Measurements from ENCODE around the gene ELMO1.

The ELMO1 gene

GRCh38 chr7:37011151-37011890, 437.3 kb downstream of the ELMO1 start:
- no peak for TF ChIP-seq CTCF (IDR thresholded peaks at IDR 0.05; ENCODE audit: insufficient read depth, low read length, missing control alignments)
- CTCF ChIA-PET, result interaction anchor here (1.3 kb wide), 1 partner anchor 15 kb away, joined by 3 read pairs; no protein-coding TSS in a partner anchor
- POLR2A ChIA-PET, result no interaction called here
- DNase-seq (ENCODE audit: low read depth, low spot score), result no peak
- H3K4me3 ChIP-seq (ENCODE audit: low read depth, low read length), result no peak overlapping the region

GRCh38 chr7:37009125-37009675, 439.5 kb downstream of the ELMO1 start:
- ChIA-PET CTCF (interaction anchor here (1.4 kb wide), 1 partner anchor 22 kb away, joined by 3 read pairs; no protein-coding TSS in a partner anchor), POLR2A (no interaction called here)
- H3K4me3 ChIP-seq (ENCODE audit: low read depth, low read length), result no peak overlapping the region
- no peak for DNase-seq (ENCODE audit: low read depth, low spot score)
- TF ChIP-seq CTCF (IDR thresholded peaks at IDR 0.05; ENCODE audit: insufficient read depth, low read length, missing control alignments), result no peak

- ChIA-PET POLR2A (no interaction called here), CTCF (interaction anchor here (1.4 kb wide), 1 partner anchor 21 kb away, joined by 3 read pairs; no protein-coding TSS in a partner anchor)
- no peak overlapping the region for H3K4me3 ChIP-seq (ENCODE audit: low read depth, low read length)
- TF ChIP-seq CTCF (IDR thresholded peaks at IDR 0.05; ENCODE audit: insufficient read depth, low read length, missing control alignments), result no peak
- DNase-seq (ENCODE audit: low read depth, low spot score), result no peak
These were observed 441.0 kb downstream of the ELMO1 start for GRCh38 chr7:37007691-37008090.

GRCh38 chr7:37007268-37007667, 441.4 kb downstream of the ELMO1 start:
- ChIA-PET CTCF (no interaction called here), POLR2A (no interaction called here)
- no peak overlapping the region for H3K4me3 ChIP-seq (ENCODE audit: low read depth, low read length)
- TF ChIP-seq CTCF (IDR thresholded peaks at IDR 0.05; ENCODE audit: insufficient read depth, low read length, missing control alignments), result no peak
- no peak for DNase-seq (ENCODE audit: low read depth, low spot score)

GRCh38 chr7:37006764-37007163, 441.9 kb downstream of the ELMO1 start:
- CTCF ChIA-PET, result interaction anchor here (0.7 kb wide), 1 partner anchor 175 kb away, joined by 3 read pairs; no protein-coding TSS in a partner anchor
- no peak for DNase-seq (ENCODE audit: low read depth, low spot score)
- TF ChIP-seq CTCF (IDR thresholded peaks at IDR 0.05; ENCODE audit: insufficient read depth, low read length, missing control alignments), result no peak
- H3K4me3 ChIP-seq (ENCODE audit: low read depth, low read length), result no peak overlapping the region
- POLR2A ChIA-PET, result no interaction called here

GRCh38 chr7:37000511-37000910, 448.2 kb downstream of the ELMO1 start:
- no peak for TF ChIP-seq CTCF (IDR thresholded peaks at IDR 0.05; ENCODE audit: insufficient read depth, low read length, missing control alignments)
- CTCF ChIA-PET, result interaction anchor here (0.7 kb wide), 1 partner anchor 198 kb away, joined by 3 read pairs; no protein-coding TSS in a partner anchor
- POLR2A ChIA-PET, result no interaction called here
- no peak for DNase-seq (ENCODE audit: low read depth, low spot score)
- no peak overlapping the region for H3K4me3 ChIP-seq (ENCODE audit: low read depth, low read length)
